GM12873 (cell line): ENCODE measurements around the gene RNF113B.

ENCODE experiments used
- CTCF ChIP-seq: IDR thresholded peaks from 2 replicates; pipeline ENCODE4 v1.5.1; 2012; ENCODE audit warnings: low read depth, mild to moderate bottlenecking, moderate library complexity, low read length, control low read depth; ENCODE audit not compliant: insufficient read depth; ENCODE audit errors: missing control alignments

Gene RNF113B

GRCh38 chr13:98157609-98158008 is 19.5 kb downstream of the RNF113B start:
- TF ChIP-seq CTCF, result no peak

- no peak for TF ChIP-seq CTCF
Measured at GRCh38 chr13:98157188-98157587, 19.9 kb downstream of the RNF113B start.

- TF ChIP-seq CTCF, result no peak
Measured at GRCh38 chr13:98156259-98156658, 20.8 kb downstream of the RNF113B start.

GRCh38 chr13:98155475-98156109 is 21.5 kb downstream of the RNF113B start:
- TF ChIP-seq CTCF, result no peak

GRCh38 chr13:98150832-98151479 is 26.1 kb downstream of the RNF113B start:
- no peak for TF ChIP-seq CTCF

GRCh38 chr13:98147521-98147920 is 29.5 kb downstream of the RNF113B start:
- TF ChIP-seq CTCF, result no peak

GRCh38 chr13:98144801-98145350 is 32.2 kb downstream of the RNF113B start:
- TF ChIP-seq CTCF, result no peak
